ENCODE data around the gene NAV3.
A peak's percentile ranks its signal among the peaks of the same experiment; 100 is the strongest.

Gene NAV3

GRCh38 chr12:77882709-77883108 is 52.0 kb downstream of the NAV3 start:
- Histone ChIP-seq H4K8ac (ENCODE audit: low read length) (no peak overlapping the region), H4K91ac (ENCODE audit: low read length) (no peak overlapping the region), H2BK120ac (ENCODE audit: low read depth, low read length) (no peak overlapping the region), H3K4me1 (ENCODE audit: control insufficient read depth, insufficient read depth, low read depth, low read length) (no peaks in the 10 kb centered on the region), H3K4me2 (ENCODE audit: low read length, poor library complexity, severe bottlenecking) (no peak overlapping the region), H3K36me3 (ENCODE audit: control insufficient read depth in 1 of 2, insufficient read depth in 2 of 2, low read depth in 1 of 2, low read length in 2 of 2) (no peaks in the 10 kb centered on the region), H3K18ac (ENCODE audit: low read depth in 1 of 2, low read length in 2 of 2) (no peak overlapping the region), H3K27me3 (ENCODE audit: control insufficient read depth in 1 of 2, insufficient read depth in 1 of 2, low read length in 2 of 2) (no peaks in the 10 kb centered on the region), H2BK15ac (ENCODE audit: low read depth, poor library complexity, severe bottlenecking) (no peak overlapping the region), H2AFZ (ENCODE audit: low read depth, low read length) (no peak overlapping the region), H3K27ac (ENCODE audit: low read length, poor library complexity, severe bottlenecking) (no peak overlapping the region), H3K4me3 (ENCODE audit: insufficient read depth in 1 of 2, low read depth in 1 of 2, low read length in 2 of 2) (no peak overlapping the region), H3K4ac (ENCODE audit: low read depth in 1 of 2, low read length in 2 of 2) (no peak overlapping the region), H3K9ac (ENCODE audit: low read length) (no peak overlapping the region), H2BK12ac (ENCODE audit: low read length in 2 of 2) (no peak overlapping the region), H3K23ac (ENCODE audit: low read length in 2 of 2) (no peak overlapping the region), H3K79me1 (replicated peaks; ENCODE audit: low read length, poor library complexity, severe bottlenecking) (no peaks in the 10 kb centered on the region), H3K14ac (ENCODE audit: low read length in 2 of 2) (no peak overlapping the region), H3K9me3 (ENCODE audit: control insufficient read depth, low read length) (no peaks in the 10 kb centered on the region), H2BK5ac (ENCODE audit: low read depth, low read length, poor library complexity, severe bottlenecking) (no peak overlapping the region), H2AK5ac (ENCODE audit: low read length, severe bottlenecking) (no peak overlapping the region)
- DNase-seq, result no peak

- Histone ChIP-seq H2BK5ac (ENCODE audit: low read depth, low read length, poor library complexity, severe bottlenecking) (no peak overlapping the region), H3K14ac (ENCODE audit: low read length in 2 of 2) (no peak overlapping the region), H3K4me2 (ENCODE audit: low read length, poor library complexity, severe bottlenecking) (no peak overlapping the region), H3K27ac (ENCODE audit: low read length, poor library complexity, severe bottlenecking) (no peak overlapping the region), H2AFZ (ENCODE audit: low read depth, low read length) (no peak overlapping the region), H3K23ac (ENCODE audit: low read length in 2 of 2) (no peak overlapping the region), H2BK15ac (ENCODE audit: low read depth, poor library complexity, severe bottlenecking) (no peak overlapping the region), H3K4ac (ENCODE audit: low read depth in 1 of 2, low read length in 2 of 2) (no peak overlapping the region), H3K4me1 (ENCODE audit: control insufficient read depth, insufficient read depth, low read depth, low read length) (no peaks in the 10 kb centered on the region), H2AK5ac (ENCODE audit: low read length, severe bottlenecking) (no peak overlapping the region), H3K36me3 (ENCODE audit: control insufficient read depth in 1 of 2, insufficient read depth in 2 of 2, low read depth in 1 of 2, low read length in 2 of 2) (no peaks in the 10 kb centered on the region), H4K91ac (ENCODE audit: low read length) (no peak overlapping the region), H4K8ac (ENCODE audit: low read length) (no peak overlapping the region), H3K9me3 (ENCODE audit: control insufficient read depth, low read length) (no peaks in the 10 kb centered on the region), H3K18ac (ENCODE audit: low read depth in 1 of 2, low read length in 2 of 2) (no peak overlapping the region), H2BK12ac (ENCODE audit: low read length in 2 of 2) (no peak overlapping the region), H2BK120ac (ENCODE audit: low read depth, low read length) (no peak overlapping the region), H3K27me3 (ENCODE audit: control insufficient read depth in 1 of 2, insufficient read depth in 1 of 2, low read length in 2 of 2) (no peaks in the 10 kb centered on the region), H3K79me1 (replicated peaks; ENCODE audit: low read length, poor library complexity, severe bottlenecking) (no peaks in the 10 kb centered on the region), H3K9ac (ENCODE audit: low read length) (no peak overlapping the region), H3K4me3 (ENCODE audit: insufficient read depth in 1 of 2, low read depth in 1 of 2, low read length in 2 of 2) (no peak overlapping the region)
- WGBS, result no CpG with 5 or more reads among the region's 1 CpG
- peak; percentile 53 for DNase-seq
These were observed 57.9 kb downstream of the NAV3 start for GRCh38 chr12:77888611-77889010.

GRCh38 chr12:77891518-77892147 is 60.9 kb downstream of the NAV3 start:
- Histone ChIP-seq H2BK12ac (ENCODE audit: low read length in 2 of 2) (peak overlapping the region in 1 of 2 experiments; percentile 18), H3K27ac (ENCODE audit: low read length, poor library complexity, severe bottlenecking) (no peak overlapping the region), H4K91ac (ENCODE audit: low read length) (no peak overlapping the region), H2BK5ac (ENCODE audit: low read depth, low read length, poor library complexity, severe bottlenecking) (no peak overlapping the region), H2BK15ac (ENCODE audit: low read depth, poor library complexity, severe bottlenecking) (no peak overlapping the region), H3K36me3 (ENCODE audit: control insufficient read depth in 1 of 2, insufficient read depth in 2 of 2, low read depth in 1 of 2, low read length in 2 of 2) (no peaks in the 10 kb centered on the region), H3K4me1 (ENCODE audit: control insufficient read depth, insufficient read depth, low read depth, low read length) (no peaks in the 10 kb centered on the region), H2AK5ac (ENCODE audit: low read length, severe bottlenecking) (no peak overlapping the region), H2BK120ac (ENCODE audit: low read depth, low read length) (no peak overlapping the region), H3K23ac (ENCODE audit: low read length in 2 of 2) (no peak overlapping the region), H3K9ac (ENCODE audit: low read length) (no peak overlapping the region), H3K9me3 (ENCODE audit: control insufficient read depth, low read length) (no peaks in the 10 kb centered on the region), H3K79me1 (replicated peaks; ENCODE audit: low read length, poor library complexity, severe bottlenecking) (no peaks in the 10 kb centered on the region), H3K14ac (ENCODE audit: low read length in 2 of 2) (no peak overlapping the region), H3K4ac (ENCODE audit: low read depth in 1 of 2, low read length in 2 of 2) (no peak overlapping the region), H3K27me3 (ENCODE audit: control insufficient read depth in 1 of 2, insufficient read depth in 1 of 2, low read length in 2 of 2) (no peaks in the 10 kb centered on the region), H3K18ac (ENCODE audit: low read depth in 1 of 2, low read length in 2 of 2) (no peak overlapping the region), H3K4me3 (ENCODE audit: insufficient read depth in 1 of 2, low read depth in 1 of 2, low read length in 2 of 2) (no peak overlapping the region), H4K8ac (ENCODE audit: low read length) (no peak overlapping the region), H2AFZ (ENCODE audit: low read depth, low read length) (no peak overlapping the region), H3K4me2 (ENCODE audit: low read length, poor library complexity, severe bottlenecking) (no peak overlapping the region)
- DNase-seq, result no peak
- 74% methylated on average over 2 of the region's 3 CpGs for WGBS

- DNase-seq, result peak; percentile 8
- H2AFZ ChIP-seq (ENCODE audit: low read depth, low read length), result no peak overlapping the region
- no peak overlapping the region for H3K18ac ChIP-seq (ENCODE audit: low read depth in 1 of 2, low read length in 2 of 2)
- no peak overlapping the region for H3K14ac ChIP-seq (ENCODE audit: low read length in 2 of 2)
- no peak overlapping the region for H2AK5ac ChIP-seq (ENCODE audit: low read length, severe bottlenecking)
- no peak overlapping the region for H2BK12ac ChIP-seq (ENCODE audit: low read length in 2 of 2)
- H4K8ac ChIP-seq (ENCODE audit: low read length), result no peak overlapping the region
- no peaks in the 10 kb centered on the region for H3K36me3 ChIP-seq (ENCODE audit: control insufficient read depth in 1 of 2, insufficient read depth in 2 of 2, low read depth in 1 of 2, low read length in 2 of 2)
- H3K27ac ChIP-seq (ENCODE audit: low read length, poor library complexity, severe bottlenecking), result no peak overlapping the region
- no peak overlapping the region for H2BK5ac ChIP-seq (ENCODE audit: low read depth, low read length, poor library complexity, severe bottlenecking)
- H2BK120ac ChIP-seq (ENCODE audit: low read depth, low read length), result no peak overlapping the region
- H3K27me3 ChIP-seq (ENCODE audit: control insufficient read depth in 1 of 2, insufficient read depth in 1 of 2, low read length in 2 of 2), result no peaks in the 10 kb centered on the region
- no peaks in the 10 kb centered on the region for H3K9me3 ChIP-seq (ENCODE audit: control insufficient read depth, low read length)
- H2BK15ac ChIP-seq (ENCODE audit: low read depth, poor library complexity, severe bottlenecking), result no peak overlapping the region
- no peak overlapping the region for H3K4ac ChIP-seq (ENCODE audit: low read depth in 1 of 2, low read length in 2 of 2)
- no peak overlapping the region for H3K9ac ChIP-seq (ENCODE audit: low read length)
- no peaks in the 10 kb centered on the region for H3K4me1 ChIP-seq (ENCODE audit: control insufficient read depth, insufficient read depth, low read depth, low read length)
- no peaks in the 10 kb centered on the region for H3K79me1 ChIP-seq (replicated peaks; ENCODE audit: low read length, poor library complexity, severe bottlenecking)
- H3K23ac ChIP-seq (ENCODE audit: low read length in 2 of 2), result no peak overlapping the region
- no peak overlapping the region for H4K91ac ChIP-seq (ENCODE audit: low read length)
- H3K4me2 ChIP-seq (ENCODE audit: low read length, poor library complexity, severe bottlenecking), result no peak overlapping the region
- H3K4me3 ChIP-seq (ENCODE audit: insufficient read depth in 1 of 2, low read depth in 1 of 2, low read length in 2 of 2), result no peak overlapping the region
These were observed 63.2 kb downstream of the NAV3 start for GRCh38 chr12:77893918-77894317.

All from mesenchymal stem cell (in vitro differentiated cells and primary cell).